GM12878 (cell line): ENCODE data around the gene KCNJ18. TPM values are rescaled to one million over a fixed set of nuclear protein-coding genes. Genes with fewer than 3 reads are reported as not detected.
"Not testable (repeated sequence)": the region's sequence is repeated elsewhere in the genome, so short reads cannot be mapped to it uniquely, and the experiment has no call there.

Experiments
- ATAC-seq: fragments of 200-7000 bp; cut with Tn5 transposase; 3 replicates; pipeline ENCODE4 v1.9.1; 2020; ENCODE audit warnings: mild to moderate bottlenecking, moderate library complexity
- BruUV-seq: library from RNA; stranded (reverse); fragments of 400-500 nt; replicated peaks from 2 replicates; lab custom pipeline; 2021; lab: Mats Ljungman, UMichigan
- CTCF ChIA-PET: fragments of 300-600 bp; sonication (Branson Sonifier 250); formaldehyde crosslinking; extraction: SDS; loops from one replicate; lab custom pipeline; 2021; ENCODE audit warnings: inconsistent platforms; lab: Yijun Ruan, JAX
- POLR2A ChIA-PET: fragments of 350-600 bp; formaldehyde crosslinking; extraction: SDS; loops from one replicate; lab custom pipeline; 2021; ENCODE audit warnings: inconsistent platforms; lab: Charles Lee
- RAD21 ChIA-PET: fragments of 300-600 bp; sonication (Branson Sonifier 250); formaldehyde crosslinking; loops from one replicate; lab custom pipeline; 2023; ENCODE audit warnings: antibody characterized with exemption; ENCODE audit not compliant: unreplicated experiment; lab: Charles Lee
- SMC1A ChIA-PET: fragments of 300-600 bp; sonication (Branson Sonifier 250); formaldehyde crosslinking; loops from one replicate; lab custom pipeline; 2023; ENCODE audit not compliant: unreplicated experiment, uncharacterized antibody; lab: Charles Lee
- DNase-seq: peaks from one replicate; pipeline ENCODE4 v3.0.0-alpha.2; 2011; ENCODE audit warnings: low read depth, low spot score
- FAIRE-seq: peaks from 3 replicates; lab custom pipeline; 2011; peaks lifted over from hg19 to GRCh38; lab: Jason Lieb, UNC
- H2AFZ ChIP-seq: 2 replicates; pipeline ENCODE4 v1.6.0; 2011; ENCODE audit warnings: low read depth, low read length, control low read depth; ENCODE audit not compliant: control insufficient read depth
- H3K27ac ChIP-seq: 2 replicates; pipeline ENCODE4 v1.5.1; 2011; ENCODE audit warnings: control low read depth; ENCODE audit not compliant: control insufficient read depth, insufficient read depth
- H3K27me3 ChIP-seq, 2 experiments: replicated peaks in 1 of 2; 2 replicates each; pipeline versions ENCODE4 v1.6.0 to v1.6.1; 2011; ENCODE audit warnings: low read length in 1 of 2; ENCODE audit not compliant: control insufficient read depth in 2 of 2, insufficient read depth in 2 of 2
- H3K36me3 ChIP-seq, 2 experiments: 2 replicates each; pipeline ENCODE4 v1.5.1; 2011; ENCODE audit warnings: low read length in 1 of 2; ENCODE audit not compliant: control insufficient read depth in 2 of 2, insufficient read depth in 2 of 2
- H3K4me1 ChIP-seq: 2 replicates; pipeline ENCODE4 v1.6.1; 2011; ENCODE audit warnings: mild to moderate bottlenecking, low read length, moderate library complexity, mixed read lengths; ENCODE audit not compliant: control insufficient read depth, insufficient read depth
- H3K4me2 ChIP-seq: 2 replicates; pipeline ENCODE4 v1.6.0; 2011; ENCODE audit warnings: control low read depth; ENCODE audit not compliant: control insufficient read depth, insufficient read depth
- H3K4me3 ChIP-seq: fragments of 200-600 bp; sonication (generic); 2 replicates; pipeline ENCODE4 v1.5.1; 2016
- H3K79me2 ChIP-seq: 2 replicates; pipeline ENCODE4 v1.6.0; 2011; ENCODE audit warnings: low read length; ENCODE audit not compliant: control insufficient read depth, insufficient read depth
- H3K9ac ChIP-seq: 2 replicates; pipeline ENCODE4 v1.8.0; 2011; ENCODE audit warnings: low read length, control low read depth, mixed read lengths; ENCODE audit not compliant: control insufficient read depth, insufficient read depth
- H3K9me3 ChIP-seq: replicated peaks from 3 replicates; pipeline ENCODE4 v1.5.1; 2011; ENCODE audit warnings: mild to moderate bottlenecking, low read length; ENCODE audit not compliant: control insufficient read depth, insufficient read depth
- H4K20me1 ChIP-seq: 2 replicates; pipeline ENCODE4 v1.6.0; 2011; ENCODE audit not compliant: control insufficient read depth, insufficient read depth
- WGBS: methylation state at CpG from one replicate; pipeline ENCODE4 v1.1.6; 2016; ENCODE audit warnings: low lambda C conversion rate; ENCODE audit not compliant: insufficient replicate concordance, insufficient coverage; ENCODE audit errors: missing lambda C conversion rate; 5-methylcytosine and 5-hydroxymethylcytosine counted together
- in situ Hi-C: fragments of 300-500 bp; cut with MboI; formaldehyde crosslinking; loops from 9 replicates; pipeline ENCODE4 v1.14.3; 2018; ENCODE audit warnings: mixed read lengths
- intact Hi-C: fragments of 100-400 bp; cut with micrococcal nuclease; formaldehyde crosslinking; loops from one replicate; pipeline ENCODE4 v1.14.2; 2022; ENCODE audit not compliant: unreplicated experiment
- polyA plus RNA-seq, 11 experiments: library from polyadenylated mRNA; depleted of rRNA in 4 of 11; unstranded in 6 of 11; stranded (reverse) in 5 of 11; fragments of >200 nt; fragmentation: Nextera tagmentation in 4 of 11; fragmentation: Illumina TruSeq in 1 of 11; extraction: Ambion mirVana in 4 of 11; extraction: Trizol in 1 of 11; gene quantifications; 1 replicate in 1 of 11; 2 replicates in 10 of 11; pipeline versions ENCODE4 v1.2.1 to v1.2.3, GENCODE V29; 2011 to 2016; ENCODE audit warnings: inconsistent platforms in 2 of 11, missing spikeins in 2 of 11, low read depth in 1 of 11
- total RNA-seq, 4 experiments: library from RNA; depleted of rRNA in 3 of 4; stranded (reverse); fragments of >200 nt in 3 of 4; fragmentation: Illumina TruSeq in 1 of 4; extraction: Trizol in 1 of 4; gene quantifications; 2 replicates each; pipeline versions ENCODE4 v1.2.1 to v1.2.3, GENCODE V29; 2013 to 2021

Gene KCNJ18
- total and polyA plus RNA-seq, 10 of the 15 experiments (the other 5 are each of a cell fraction or from before 2014, with no cell fraction given) = not detected

- H3K27ac ChIP-seq, RAD21 ChIA-PET, H2AFZ ChIP-seq, H3K36me3 ChIP-seq, ATAC-seq, BruUV-seq, DNase-seq, H3K79me2 ChIP-seq, H3K9me3 ChIP-seq, H3K4me2 ChIP-seq, FAIRE-seq, in situ Hi-C loops, POLR2A ChIA-PET, H4K20me1 ChIP-seq, H3K4me3 ChIP-seq, H3K9ac ChIP-seq, H3K4me1 ChIP-seq, CTCF ChIA-PET, H3K27me3 ChIP-seq, intact Hi-C loops, SMC1A ChIA-PET: not testable (repeated sequence)
- 17% methylated on average over 7 of the region's 8 CpGs for WGBS
These were observed 9.7 kb downstream of the KCNJ18 start for GRCh38 chr17:21702029-21702428.

DNA sequence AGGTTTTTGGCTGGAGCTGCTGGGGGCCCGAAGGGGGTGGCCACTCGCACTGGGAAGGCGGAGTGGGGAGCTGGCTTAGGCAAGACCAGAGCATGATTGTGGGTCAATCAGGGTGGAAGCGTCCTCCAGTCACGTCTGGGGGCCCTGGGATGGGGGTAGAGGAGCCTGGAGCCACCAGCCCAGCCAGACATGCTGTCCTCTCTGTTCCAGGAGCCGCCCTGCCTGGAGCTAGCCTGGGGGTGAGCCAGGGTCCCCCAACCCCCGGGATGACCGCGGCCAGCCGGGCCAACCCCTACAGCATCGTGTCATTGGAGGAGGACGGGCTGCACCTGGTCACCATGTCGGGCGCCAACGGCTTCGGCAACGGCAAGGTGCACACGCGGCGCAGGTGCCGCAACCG is 10.2 kb downstream of the KCNJ18 start:
- H3K4me1 ChIP-seq, H3K36me3 ChIP-seq, CTCF ChIA-PET, H3K27me3 ChIP-seq, RAD21 ChIA-PET, SMC1A ChIA-PET, DNase-seq, H3K27ac ChIP-seq, intact Hi-C loops, in situ Hi-C loops, H3K9ac ChIP-seq, POLR2A ChIA-PET, H4K20me1 ChIP-seq, H3K4me2 ChIP-seq, FAIRE-seq, H3K4me3 ChIP-seq, H2AFZ ChIP-seq, ATAC-seq, BruUV-seq, H3K79me2 ChIP-seq, H3K9me3 ChIP-seq: not testable (repeated sequence)
- 60% methylated on average over 19 of the region's 22 CpGs for WGBS

DNA sequence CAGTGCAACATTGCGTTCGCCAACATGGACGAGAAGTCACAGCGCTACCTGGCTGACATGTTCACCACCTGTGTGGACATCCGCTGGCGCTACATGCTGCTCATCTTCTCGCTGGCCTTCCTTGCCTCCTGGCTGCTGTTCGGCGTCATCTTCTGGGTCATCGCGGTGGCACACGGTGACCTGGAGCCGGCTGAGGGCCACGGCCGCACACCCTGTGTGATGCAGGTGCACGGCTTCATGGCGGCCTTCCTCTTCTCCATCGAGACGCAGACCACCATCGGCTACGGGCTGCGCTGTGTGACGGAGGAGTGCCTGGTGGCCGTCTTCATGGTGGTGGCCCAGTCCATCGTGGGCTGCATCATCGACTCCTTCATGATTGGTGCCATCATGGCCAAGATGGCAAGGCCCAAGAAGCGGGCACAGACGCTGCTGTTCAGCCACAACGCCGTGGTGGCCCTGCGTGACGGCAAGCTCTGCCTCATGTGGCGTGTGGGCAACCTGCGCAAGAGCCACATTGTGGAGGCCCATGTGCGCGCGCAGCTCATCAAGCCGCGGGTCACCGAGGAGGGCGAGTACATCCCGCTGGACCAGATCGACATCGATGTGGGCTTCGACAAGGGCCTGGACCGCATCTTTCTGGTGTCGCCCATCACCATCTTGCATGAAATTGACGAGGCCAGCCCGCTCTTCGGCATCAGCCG is 10.8 kb downstream of the KCNJ18 start:
- 69% methylated on average over 21 of the region's 51 CpGs for WGBS
- not testable (repeated sequence) for H3K36me3 ChIP-seq

More for the DNA sequence above, 10.8 kb downstream of the KCNJ18 start:
- H3K27me3 ChIP-seq, SMC1A ChIA-PET, BruUV-seq, H4K20me1 ChIP-seq, H3K9ac ChIP-seq, H3K79me2 ChIP-seq, FAIRE-seq, H3K4me2 ChIP-seq, intact Hi-C loops, H3K27ac ChIP-seq, H3K4me3 ChIP-seq, H2AFZ ChIP-seq, H3K9me3 ChIP-seq, ATAC-seq, in situ Hi-C loops, RAD21 ChIA-PET, DNase-seq, CTCF ChIA-PET, POLR2A ChIA-PET, H3K4me1 ChIP-seq: not testable (repeated sequence)
